ENCODE results near the gene SLC16A8.

GRCh38 chr22:38097557-38098409 is 13.8 kb upstream of the SLC16A8 start:
- TF ChIP-seq CTCF (IDR thresholded peaks at IDR 0.05; ENCODE audit: low read length) (peak; percentile 41), EZH2 (IDR thresholded peaks at IDR 0.05; ENCODE audit: borderline replicate concordance, low read length) (no peak)

Data from OCI-LY1 (cell line).